Stimulated activated CD4-positive, alpha-beta T cell treated with anti-CD3 and anti-CD28 coated beads, Interleukin-12 subunit alpha, Interleukin-12 subunit beta, amount 100 ng/mL, for 24 hours (primary cell): ENCODE data around the gene ACACA.
"Not testable (repeated sequence)": the region's sequence is repeated elsewhere in the genome, so short reads cannot be mapped to it uniquely, and the experiment has no call there.

Experiments
- DNase-seq, 2 experiments: peaks; one replicate each; pipeline ENCODE4 v3.0.0-alpha.2; 2020; ENCODE audit warnings: low read depth in 2 of 2

ACACA gene

DNA sequence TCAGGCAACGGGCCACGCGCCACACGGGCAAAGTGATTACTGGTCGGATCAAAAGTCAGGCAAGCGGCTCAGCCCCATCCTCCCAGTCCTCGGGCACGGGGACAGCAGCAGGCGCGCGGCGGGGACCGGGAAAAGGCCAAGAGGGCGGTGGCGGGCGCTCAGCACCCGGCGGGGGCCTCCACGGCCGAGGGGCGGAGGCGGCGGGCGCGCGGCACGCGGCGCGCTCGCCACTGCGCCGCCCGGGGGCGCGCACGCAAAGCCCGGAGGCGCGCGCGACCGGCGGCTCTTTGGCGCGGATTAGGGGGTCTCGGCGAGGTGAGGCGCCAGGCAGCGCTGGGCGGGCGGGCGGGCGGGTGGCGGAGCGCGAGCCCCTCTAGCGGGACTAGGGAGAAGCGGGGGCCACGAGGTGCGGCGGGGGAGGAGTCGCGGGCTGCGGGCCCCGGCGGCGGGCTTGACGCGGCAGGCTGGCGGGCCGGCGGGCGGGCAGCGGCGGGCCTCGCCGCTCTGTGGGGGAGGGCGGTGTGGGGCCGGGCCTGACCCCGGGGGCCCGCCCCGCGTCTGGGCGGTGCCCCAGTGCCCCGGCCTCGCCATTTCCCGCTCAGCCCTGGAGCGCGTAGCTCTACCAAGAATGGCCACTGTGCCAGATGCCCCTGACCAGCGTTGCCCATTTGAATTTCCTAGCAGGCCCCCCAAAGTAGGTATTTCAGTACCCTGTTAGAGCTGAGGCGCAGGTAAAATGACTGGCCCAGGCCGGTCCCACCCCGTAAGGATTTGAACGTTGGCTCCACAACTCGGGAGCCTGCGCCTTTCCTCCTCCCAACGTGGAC is at the start of gene ACACA, which contains the start of gene TADA2A:
ACACA (minus strand) TSS at position 202 of the 827 bp plus-strand sequence. CDS start 537 bp downstream, outside the sequence.
TADA2A (plus strand) TSS at position 252 of the 827 bp plus-strand sequence. CDS start 4,480 bp downstream, outside the sequence.
- DNase-seq: peak; percentile 61 to 73

DNA sequence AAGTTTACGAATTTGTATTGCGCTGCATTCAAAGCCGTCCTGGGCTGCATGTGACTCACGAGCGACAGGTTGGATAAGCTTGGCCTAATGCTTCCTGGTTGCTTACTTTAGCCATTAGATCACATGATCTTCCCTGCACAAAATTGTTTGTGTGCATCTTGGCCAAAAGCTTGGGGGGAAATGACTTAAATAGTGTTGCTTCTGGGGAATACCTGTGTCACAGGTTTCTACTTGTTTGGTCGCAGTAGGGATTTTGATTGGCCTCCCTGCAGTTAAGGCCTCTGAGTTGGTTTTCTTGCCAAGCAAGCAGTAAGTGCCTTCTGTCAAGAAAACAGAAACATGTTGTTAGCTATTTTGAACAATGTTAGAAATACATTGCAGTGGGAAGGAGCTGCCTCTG is 43.5 kb upstream of the ACACA start:
- DNase-seq: no peak

DNA sequence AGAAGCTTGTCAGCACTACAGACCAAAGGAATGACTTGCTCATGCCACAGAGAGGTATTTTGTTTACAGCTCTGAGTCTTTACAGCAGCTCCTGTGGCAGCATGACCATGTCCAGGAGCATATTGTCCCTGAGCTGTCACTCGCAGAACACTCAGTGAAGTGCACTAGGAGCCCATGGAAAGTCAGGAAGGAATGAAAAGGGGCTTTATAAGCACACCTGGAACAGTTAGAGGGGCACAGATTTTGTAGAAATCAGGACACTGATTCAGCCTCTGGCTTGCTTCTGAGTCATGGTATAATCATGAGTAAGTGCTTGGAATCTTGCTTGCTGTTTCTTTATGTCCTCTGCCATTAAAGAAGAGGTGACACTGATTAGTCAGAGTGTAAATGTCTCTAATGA is 41.0 kb upstream of the ACACA start:
- DNase-seq: no peak

DNA sequence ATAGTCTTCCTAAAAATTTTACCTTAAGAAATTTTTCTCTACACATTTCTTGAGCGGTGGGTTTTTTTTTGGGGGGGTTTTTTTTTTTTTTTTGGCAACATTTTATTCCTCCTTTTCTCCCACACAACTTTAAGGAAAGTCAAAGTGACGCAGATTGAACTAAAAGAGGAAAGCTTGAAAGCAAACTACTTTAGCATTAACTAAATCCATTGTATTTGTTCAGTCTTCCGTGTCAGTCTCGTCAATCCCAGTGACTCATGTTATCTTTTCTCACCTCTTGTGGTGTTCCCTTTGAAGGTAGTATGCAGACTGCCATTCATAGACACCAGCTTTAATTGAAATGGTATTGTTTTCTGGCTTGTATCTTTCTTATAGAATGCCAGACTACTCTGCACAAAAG is 39.4 kb upstream of the ACACA start:
- no peak for DNase-seq

DNA sequence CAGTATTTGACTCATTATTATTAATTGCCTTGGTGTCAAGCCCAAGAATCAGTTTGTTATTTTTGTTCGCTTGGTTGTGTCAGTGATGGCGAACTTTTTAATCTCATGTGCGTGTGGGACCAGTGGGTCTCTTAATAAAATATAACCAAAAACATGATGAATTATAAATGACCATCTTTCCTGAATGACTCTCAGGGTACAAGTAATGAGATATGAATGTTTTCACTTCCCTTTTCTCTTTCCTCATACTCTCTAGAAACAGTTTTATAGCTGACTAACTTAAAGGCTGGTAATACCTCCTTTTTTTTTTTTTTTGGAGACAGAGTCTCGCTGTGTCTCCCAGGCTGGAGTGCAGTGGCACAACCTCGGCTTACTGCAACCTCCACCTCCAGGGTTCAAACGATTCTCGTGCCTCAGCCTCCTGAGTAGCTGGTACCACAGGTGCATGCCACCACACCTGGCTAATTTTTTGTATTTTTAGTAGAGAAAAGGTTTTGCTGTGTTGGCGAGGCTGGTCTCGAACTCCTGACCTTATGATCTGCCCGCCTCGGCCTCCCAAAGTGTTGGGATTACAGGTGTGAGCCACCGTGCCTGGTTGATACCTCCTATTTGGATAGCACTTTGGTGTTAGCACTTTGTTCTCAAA is 34.9 kb upstream of the ACACA start:
- DNase-seq: not testable (repeated sequence)

DNA sequence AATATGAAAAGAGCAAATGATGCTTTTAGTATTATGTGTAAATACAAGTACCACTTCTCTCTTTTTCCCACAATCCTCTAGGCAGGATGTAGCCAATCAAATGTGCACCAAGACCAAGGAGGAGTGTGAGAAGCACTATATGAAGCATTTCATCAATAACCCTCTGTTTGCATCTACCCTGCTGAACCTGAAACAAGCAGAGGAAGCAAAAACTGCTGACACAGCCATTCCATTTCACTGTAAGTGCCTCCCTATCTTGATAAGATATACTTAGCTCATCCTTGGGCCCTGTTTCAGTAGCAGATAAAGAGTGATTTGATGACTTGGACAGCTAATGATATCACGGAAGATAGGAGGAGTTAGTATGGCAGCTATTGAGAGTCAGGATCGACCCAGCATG is 33.8 kb upstream of the ACACA start:
- no peak for DNase-seq

DNA sequence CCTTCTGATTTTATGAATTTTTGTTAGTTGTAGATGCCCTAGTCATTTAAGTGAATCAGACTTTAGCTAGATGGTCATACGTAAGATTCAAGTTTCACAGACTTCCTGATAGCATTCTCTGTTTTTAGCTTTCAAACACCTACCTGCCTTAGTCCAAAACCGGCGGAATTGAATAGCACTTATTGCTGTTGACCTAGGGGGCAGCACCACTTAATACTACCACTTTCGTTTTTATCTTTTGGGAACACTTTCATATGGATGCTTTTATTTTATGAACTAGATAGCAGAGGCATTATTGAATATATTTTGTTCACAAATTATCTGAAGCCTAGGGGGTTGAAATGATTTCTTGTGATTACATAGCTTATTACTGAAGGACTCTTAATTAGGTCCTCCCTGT is 31.5 kb upstream of the ACACA start:
- no peak for DNase-seq

DNA sequence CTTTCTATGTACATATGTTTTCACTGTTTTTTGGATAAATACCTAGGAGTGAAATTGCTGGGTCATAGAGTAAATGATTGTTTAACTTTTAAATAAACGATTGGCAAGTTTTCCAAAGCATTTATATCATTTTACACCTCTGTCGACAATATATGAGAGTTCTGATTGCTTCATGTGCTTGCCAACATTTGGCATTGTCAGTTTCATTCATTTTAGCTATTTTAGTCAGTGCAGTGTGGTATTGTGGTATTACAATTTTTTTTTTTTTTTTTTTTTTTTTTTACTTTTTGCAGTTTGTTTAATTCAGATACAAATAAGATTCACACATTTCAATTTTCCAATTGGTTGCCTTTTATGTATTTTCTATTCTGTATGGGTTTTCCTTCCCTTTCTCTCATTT is 26.0 kb upstream of the ACACA start:
- no peak for DNase-seq

DNA sequence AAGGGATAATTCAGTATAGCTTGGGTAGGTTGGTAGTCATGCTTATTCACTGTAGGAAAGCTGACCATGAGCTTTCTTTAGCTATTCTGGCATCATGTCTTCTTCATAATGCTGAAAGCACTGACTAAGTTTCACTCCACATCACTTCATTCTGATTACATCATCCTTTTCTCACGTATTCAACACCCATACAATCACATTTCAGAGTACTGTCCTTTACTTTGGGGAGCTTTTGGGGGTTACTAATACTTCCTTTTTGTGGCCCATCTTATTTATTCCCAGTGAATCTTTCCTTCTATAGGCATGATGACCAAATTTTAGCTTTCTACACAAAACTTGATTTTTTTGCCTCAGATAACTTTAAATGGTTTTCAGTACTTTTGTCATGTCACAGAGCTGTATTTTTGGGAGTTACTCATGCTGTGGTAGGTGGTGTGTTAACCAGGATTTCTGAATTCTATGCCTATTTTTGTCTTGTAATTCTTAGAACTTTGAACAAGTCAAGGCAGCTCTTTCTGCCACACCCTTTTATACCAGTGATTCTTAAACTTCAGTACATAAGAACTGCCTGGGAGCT is 23.5 kb upstream of the ACACA start:
- DNase-seq: no peak

DNA sequence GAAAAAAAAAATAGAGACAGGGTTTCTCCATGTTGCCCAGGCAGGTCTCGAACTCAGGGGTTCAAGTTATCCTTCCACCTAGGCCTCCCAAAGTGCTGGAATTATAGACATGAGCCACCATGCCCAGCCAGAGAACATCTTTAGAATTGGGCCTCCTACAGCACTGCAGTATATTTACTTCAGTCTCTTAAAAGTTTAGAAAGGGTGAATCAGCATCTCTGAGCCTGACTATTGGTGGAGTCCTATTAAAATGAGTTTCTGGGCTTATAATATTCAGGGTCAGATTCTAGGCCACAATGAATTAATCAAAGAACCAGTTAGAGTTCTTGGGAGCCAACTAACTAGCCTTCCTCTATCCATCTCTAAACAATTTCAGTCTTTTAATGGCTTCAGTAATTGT is 22.8 kb upstream of the ACACA start:
- DNase-seq: no peak

DNA sequence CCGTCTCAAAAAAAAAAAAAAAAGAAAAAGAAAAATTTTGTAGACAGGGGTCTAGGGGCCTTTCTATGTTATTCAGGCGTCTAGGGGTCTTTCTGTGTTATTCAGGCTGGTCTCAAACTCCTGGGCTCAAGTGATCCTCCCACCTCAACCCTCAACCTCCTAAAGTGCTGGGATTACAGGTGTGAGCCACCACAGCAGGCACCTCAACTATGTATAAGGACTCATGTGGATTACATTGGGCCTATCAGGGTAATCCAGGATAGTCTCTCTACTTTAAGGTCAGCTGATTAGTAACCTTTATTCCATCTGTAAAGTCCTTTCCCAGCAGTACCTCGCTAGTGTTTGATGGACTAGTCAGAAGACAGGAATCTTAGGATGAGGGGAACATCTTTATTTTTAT is 22.4 kb upstream of the ACACA start:
- DNase-seq: no peak

DNA sequence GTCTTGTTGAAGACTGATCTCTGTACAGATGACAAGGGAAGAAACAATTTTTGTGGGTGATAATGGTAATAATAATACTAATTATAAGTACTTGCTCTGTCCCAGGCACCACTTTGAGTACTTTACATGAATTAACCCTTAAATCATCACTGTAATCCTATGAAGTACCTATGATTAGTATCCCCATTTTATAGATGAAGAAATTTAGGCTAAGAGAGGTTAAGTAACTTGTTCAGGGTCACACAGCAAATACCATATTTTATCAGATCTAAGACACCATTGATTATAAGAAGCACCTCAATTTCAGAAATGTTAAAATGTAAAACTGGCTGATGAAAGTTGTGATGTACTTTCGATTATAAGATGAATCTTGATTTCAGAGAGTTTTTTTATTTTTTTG is 18.6 kb upstream of the ACACA start:
- DNase-seq: no peak

DNA sequence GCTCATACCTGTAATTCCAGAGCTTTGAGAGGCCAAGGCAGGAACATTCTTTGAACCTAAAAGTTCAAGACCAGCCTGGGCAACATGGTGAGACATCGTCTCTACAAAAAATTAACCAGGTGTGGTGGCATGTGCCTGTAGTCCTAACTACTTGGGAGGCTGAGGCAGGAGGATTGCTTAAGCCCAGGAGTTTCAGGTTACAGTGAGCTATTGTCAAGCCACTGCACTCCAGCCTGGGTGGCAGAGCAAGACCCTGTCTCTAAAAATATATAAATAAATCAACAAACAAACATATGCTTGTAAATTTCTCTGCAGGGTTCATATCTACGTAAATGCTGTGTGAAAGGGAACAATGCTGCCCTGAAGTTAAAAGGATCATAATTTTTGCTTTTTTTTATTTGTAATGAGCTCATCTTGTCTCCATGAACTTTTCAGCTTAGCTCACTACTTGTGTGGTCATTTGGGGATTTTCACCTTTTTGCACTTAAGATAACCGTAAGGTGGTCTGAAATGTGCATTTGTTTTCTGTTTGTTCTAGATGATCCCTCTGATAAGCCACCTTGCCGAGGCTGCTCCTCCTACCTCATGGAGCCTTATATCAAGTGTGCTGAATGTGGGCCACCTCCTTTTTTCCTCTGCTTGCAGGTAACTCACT is 16.5 kb upstream of the ACACA start:
- no peak for DNase-seq

DNA sequence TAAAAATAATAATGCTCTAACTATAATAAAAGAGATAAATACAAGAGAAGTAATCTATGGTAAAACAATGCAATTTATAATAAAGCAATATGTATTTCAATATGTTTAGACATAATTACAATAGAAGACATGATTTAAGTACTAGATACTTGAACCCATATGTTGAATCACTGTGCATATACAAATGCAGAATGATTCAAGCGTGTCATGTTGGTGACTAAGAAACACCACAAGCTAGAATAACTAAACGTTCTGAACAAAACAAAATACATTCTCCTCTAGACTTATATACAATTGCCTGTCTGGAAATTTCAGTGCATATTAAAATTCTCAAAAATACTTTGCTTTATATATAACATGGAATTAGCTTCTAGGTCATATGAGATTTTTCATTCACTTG is 11.2 kb upstream of the ACACA start:
- DNase-seq: no peak

DNA sequence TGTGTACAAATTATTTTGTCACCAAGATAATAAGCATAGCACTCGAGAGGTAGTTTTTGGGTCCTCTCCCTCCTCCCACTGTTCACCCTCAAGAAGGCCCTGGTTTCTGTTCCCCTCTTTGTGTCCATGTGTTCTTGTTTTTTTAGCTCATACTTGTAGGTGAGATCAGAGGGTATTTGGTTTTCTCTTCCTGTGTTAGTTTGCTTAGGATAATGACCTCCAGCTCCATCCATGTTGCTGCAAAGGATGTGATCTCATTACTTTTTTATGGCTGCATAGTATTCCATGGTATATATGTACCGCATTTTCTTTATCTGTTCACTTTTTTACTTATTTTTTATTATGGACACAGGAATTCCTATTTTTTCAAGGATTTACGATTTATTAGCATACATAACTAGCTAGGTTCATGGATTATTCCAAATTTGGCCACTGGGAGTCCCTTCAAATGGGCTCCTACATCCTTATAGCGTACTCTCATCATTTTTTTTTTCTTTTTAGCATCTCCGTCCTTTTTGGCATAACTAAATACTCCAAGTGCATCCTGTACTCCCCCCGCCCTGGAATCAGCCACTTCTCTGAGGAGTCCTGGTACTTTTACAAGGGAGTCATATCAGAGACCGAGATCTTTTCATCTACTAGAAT is 7.4 kb upstream of the ACACA start:
- DNase-seq: no peak

DNA sequence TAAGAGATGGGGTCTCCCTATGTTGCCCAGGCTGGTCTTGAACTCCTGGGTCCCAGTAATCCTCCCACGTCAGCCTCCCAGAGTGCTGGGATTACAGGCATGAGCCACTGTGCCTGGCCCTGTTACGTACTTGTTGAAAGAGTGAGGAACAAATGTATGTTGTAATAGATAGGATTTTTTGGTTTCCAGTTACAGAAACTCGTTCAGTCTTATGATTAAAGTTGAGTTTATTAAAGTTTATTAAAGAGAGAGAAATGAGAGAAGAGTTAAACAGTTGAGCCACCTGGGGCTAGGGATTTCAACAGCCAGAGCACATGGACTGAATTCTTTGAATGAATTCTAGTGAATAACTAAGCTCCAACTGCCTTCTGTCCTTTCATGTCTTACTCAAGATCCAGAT is 3.7 kb upstream of the ACACA start:
- no peak for DNase-seq

DNA sequence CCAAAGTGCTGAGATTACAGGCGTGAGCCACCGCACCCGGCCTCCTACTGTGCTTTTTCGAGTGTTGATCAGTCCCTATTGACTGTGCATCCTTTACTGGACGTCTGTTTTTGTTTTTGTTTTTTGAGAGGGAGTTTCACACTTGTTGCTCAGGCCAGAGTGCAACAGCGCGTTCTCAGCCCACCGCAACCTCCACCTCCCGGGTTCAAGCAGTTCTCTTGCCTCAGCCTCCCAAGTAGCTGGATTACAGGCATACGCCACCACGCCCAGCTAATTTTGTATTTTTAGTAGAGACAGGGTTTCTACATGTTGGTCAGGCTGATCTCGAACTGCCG is 1.5 kb upstream of the ACACA start:
- not testable (repeated sequence) for DNase-seq

DNA sequence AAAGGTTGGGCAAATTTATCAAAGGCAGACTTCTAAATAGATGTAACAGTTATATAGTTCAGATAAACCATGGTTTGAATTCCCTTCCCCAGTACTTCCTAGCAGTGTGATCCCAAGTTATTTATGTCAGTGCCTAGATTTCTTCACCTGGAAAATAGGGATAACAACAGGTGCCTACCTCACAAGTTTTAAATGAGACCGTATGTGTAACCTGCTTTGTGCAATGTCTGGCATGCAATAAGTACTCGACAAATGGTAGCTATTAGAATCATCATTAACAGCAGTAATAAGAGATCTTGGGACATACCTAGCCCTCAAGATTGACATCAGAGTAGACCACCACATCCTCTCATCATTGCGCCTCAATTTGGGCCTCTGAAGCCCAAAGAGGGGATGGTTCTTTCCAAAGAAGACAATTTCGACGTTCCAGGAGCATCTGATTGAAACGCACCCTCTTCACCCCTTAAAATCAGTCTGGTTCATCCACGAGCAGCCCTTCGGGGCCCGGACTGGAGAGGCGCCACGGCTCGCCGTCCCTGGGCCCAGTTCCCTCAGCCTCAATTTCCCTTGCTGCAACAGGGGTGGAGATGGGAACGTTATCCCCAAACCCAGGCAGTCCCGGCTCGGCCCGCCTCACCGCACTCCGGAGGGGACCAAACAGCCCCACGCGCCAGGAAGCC is 541 bp downstream of the ACACA start:
- no peak for DNase-seq

DNA sequence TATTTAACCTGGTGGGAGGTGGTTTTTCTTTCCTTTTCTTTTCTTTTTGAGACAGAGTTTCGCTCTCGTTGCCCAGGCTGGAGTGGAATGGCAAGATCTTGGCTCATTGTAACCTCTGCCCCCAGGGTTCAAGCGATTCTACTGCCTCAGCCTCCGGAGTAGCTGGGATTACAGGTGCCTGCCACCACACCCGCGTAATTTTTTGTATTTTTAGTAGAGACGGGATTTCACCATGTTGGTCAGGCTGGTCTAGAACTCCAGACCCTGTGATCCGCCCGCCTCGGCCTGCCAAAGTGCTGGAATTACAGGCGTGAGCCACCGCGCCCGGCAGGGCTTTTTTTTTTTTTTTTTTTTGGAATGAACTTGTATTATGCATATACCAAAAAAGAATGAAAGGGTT is 1.1 kb downstream of the ACACA start:
- not testable (repeated sequence) for DNase-seq

DNA sequence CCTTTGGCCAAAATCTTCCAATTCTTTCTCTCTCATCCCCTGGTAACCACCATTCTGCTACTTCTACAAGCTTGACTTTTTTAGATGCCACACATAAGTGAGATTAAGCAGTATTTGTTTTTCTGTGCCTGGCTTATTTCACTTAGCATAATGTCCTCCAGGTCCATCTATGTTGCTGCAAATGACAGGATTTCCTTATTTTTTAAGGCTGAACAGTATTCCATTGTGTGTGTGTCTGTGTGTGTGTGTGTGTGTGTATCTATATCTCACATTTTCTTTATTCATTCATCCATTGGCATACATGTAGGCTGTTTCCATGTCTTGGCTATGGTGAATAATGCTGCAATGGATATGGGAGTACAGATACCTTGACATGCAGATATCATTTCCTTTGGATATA is 6.1 kb downstream of the ACACA start:
- no peak for DNase-seq

DNA sequence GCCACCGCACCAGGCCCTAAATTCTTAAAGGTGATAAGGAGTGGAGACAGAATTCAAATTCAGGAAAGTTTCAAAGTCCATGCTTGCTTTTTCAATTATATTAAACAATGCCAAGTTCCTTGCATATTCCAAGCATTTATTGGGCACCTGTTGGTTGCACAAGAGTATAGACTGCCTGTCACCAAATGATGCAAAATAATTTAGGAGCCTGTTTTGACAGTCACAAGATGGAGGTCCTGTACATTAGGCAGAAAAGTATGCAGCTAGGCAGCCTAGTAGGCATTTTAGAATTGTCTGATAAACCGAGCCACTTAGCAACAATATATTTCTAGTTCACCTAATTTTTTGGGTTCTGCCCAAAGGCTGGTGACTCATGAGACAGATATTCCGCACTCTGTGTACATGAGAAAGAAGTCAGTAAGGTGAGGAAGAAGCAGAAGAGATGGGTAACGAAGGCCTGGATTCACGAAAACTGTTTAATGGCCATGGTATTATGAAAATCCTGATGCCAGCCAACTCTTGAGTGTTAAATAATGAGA is 7.3 kb downstream of the ACACA start:
- no peak for DNase-seq
